ENCODE results near the gene THG1L. TPM values are rescaled to one million over a fixed set of nuclear protein-coding genes. Genes with fewer than 3 reads are reported as not detected.

THG1L gene
- total and polyA plus RNA-seq, 2 experiments from 2014 or later, result 7.5 to 10.2 TPM

DNA sequence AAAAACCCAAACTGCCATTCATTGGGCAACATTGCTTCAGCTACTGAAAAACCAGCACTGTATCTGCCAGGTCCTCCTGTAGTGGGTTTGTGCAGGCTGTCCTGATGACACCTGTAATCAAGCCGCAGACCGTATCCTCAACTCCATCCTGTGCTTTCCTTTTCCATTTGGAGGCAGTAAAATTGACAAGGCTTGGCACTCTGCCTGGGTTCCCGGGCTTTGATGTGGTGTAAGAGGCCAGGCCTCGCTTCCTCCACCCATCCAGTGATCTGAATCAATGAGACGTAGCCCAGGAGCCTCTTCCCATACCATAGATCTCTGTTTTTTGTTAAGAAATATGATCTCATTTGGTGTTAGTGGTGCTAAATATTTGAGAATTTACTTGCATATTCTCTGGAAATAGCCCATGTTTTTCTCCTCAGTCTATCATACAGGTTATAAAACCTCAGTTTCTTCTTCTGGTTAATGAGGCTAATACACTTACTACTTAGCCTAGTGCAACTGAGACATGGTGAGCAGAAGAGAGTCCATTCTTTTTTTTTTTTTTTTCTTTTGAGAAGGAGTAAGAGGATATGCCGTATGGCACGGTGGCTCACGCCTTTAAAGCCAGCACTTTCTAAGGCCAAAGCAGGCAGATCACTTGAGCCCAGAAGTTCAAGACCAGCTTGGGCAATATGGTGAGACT, 47.0 kb downstream of the THG1L start:
- no peaks in the 10 kb centered on the region for H3K36me3 ChIP-seq (replicated peaks; ENCODE audit: insufficient read depth, low read depth)
- DNase-seq (ENCODE audit: low spot score), result peak; percentile 19
- WGBS (ENCODE audit: low lambda C conversion rate, missing lambda C conversion rate), result 58% methylated on average over 8 of the region's 8 CpGs

GRCh38 chr5:157779221-157779620, 48.0 kb downstream of the THG1L start:
- Histone ChIP-seq H2AFZ (no peak overlapping the region), H3K9me2 (replicated peaks; ENCODE audit: insufficient read depth) (no peaks in the 10 kb centered on the region), H3K4me3 (no peak overlapping the region), H4K20me1 (ENCODE audit: insufficient read depth, poor library complexity, severe bottlenecking) (no peaks in the 10 kb centered on the region), H3K9me3 (ENCODE audit: low read depth) (no peaks in the 10 kb centered on the region), H3K79me2 (no peaks in the 10 kb centered on the region), H3K27ac (no peak overlapping the region), H3K4me1 (ENCODE audit: insufficient read depth) (no peaks in the 10 kb centered on the region), H3K36me3 (replicated peaks; ENCODE audit: insufficient read depth, low read depth) (no peaks in the 10 kb centered on the region), H3K27me3 (no peaks in the 10 kb centered on the region), H3K4me2 (no peak overlapping the region)
- TF ChIP-seq EZH2phosphoT487 (IDR thresholded peaks at IDR 0.05; ENCODE audit: low read depth, severe bottlenecking, unreplicated experiment) (no peak), EZH2 (IDR thresholded peaks at IDR 0.05; ENCODE audit: borderline replicate concordance) (no peak)
- TF ChIP-seq, protein P1, sequence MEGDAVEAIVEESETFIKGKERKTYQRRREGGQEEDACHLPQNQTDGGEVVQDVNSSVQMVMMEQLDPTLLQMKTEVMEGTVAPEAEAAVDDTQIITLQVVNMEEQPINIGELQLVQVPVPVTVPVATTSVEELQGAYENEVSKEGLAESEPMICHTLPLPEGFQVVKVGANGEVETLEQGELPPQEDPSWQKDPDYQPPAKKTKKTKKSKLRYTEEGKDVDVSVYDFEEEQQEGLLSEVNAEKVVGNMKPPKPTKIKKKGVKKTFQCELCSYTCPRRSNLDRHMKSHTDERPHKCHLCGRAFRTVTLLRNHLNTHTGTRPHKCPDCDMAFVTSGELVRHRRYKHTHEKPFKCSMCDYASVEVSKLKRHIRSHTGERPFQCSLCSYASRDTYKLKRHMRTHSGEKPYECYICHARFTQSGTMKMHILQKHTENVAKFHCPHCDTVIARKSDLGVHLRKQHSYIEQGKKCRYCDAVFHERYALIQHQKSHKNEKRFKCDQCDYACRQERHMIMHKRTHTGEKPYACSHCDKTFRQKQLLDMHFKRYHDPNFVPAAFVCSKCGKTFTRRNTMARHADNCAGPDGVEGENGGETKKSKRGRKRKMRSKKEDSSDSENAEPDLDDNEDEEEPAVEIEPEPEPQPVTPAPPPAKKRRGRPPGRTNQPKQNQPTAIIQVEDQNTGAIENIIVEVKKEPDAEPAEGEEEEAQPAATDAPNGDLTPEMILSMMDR (IDR thresholded peaks at IDR 0.05; ENCODE audit: poor library complexity), result no peak
- 91% methylated on average over 6 of the region's 6 CpGs for WGBS (ENCODE audit: low lambda C conversion rate, missing lambda C conversion rate)
- DNase-seq (ENCODE audit: low spot score), result no peak

More for the DNA sequence above, 47.0 kb downstream of the THG1L start:
- Histone ChIP-seq H3K4me1 (ENCODE audit: insufficient read depth) (no peaks in the 10 kb centered on the region), H2AFZ (no peak overlapping the region), H3K4me3 (no peak overlapping the region), H3K4me2 (no peak overlapping the region), H3K9me3 (ENCODE audit: low read depth) (no peaks in the 10 kb centered on the region), H4K20me1 (ENCODE audit: insufficient read depth, poor library complexity, severe bottlenecking) (no peaks in the 10 kb centered on the region), H3K27me3 (no peaks in the 10 kb centered on the region), H3K79me2 (no peaks in the 10 kb centered on the region), H3K9me2 (replicated peaks; ENCODE audit: insufficient read depth) (no peaks in the 10 kb centered on the region), H3K27ac (no peak overlapping the region)
- no peak for TF ChIP-seq EZH2 (IDR thresholded peaks at IDR 0.05; ENCODE audit: borderline replicate concordance)
- TF ChIP-seq EZH2phosphoT487 (IDR thresholded peaks at IDR 0.05; ENCODE audit: low read depth, severe bottlenecking, unreplicated experiment), result no peak
- TF ChIP-seq, protein P1 (IDR thresholded peaks at IDR 0.05; ENCODE audit: poor library complexity), result no peak

DNA sequence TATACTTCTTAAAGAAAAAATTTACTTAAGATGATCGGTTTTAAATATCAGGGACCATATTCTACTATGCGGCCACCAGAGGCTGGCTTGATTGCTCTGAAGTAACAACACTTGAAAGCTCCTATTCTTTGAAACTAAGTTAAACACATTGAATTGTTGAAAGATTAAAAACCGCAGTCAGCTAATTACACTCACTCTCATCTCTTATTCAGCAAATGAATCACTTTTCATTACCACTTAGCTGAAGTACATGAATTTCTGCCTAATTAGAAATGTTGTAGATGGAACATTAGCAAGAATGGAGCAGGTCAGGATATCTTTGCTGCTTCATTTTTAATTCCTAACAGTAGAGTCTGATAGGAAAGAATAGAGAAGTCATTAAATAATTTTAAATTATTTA, 54.6 kb downstream of the THG1L start:
- DNase-seq (ENCODE audit: low spot score), result no peak
- H3K4me2 ChIP-seq, result no peak overlapping the region
- WGBS (ENCODE audit: low lambda C conversion rate, missing lambda C conversion rate), result 91% methylated on average over 3 of the region's 3 CpGs
- no peaks in the 10 kb centered on the region for H3K79me2 ChIP-seq
- TF ChIP-seq, protein P1 (IDR thresholded peaks at IDR 0.05; ENCODE audit: poor library complexity), result no peak
- TF ChIP-seq EZH2 (IDR thresholded peaks at IDR 0.05; ENCODE audit: borderline replicate concordance) (no peak), EZH2phosphoT487 (IDR thresholded peaks at IDR 0.05; ENCODE audit: low read depth, severe bottlenecking, unreplicated experiment) (no peak)
- H3K9me2 ChIP-seq (replicated peaks; ENCODE audit: insufficient read depth), result no peaks in the 10 kb centered on the region
- no peaks in the 10 kb centered on the region for H3K9me3 ChIP-seq (ENCODE audit: low read depth)
- H3K4me1 ChIP-seq (ENCODE audit: insufficient read depth), result no peaks in the 10 kb centered on the region
- no peaks in the 10 kb centered on the region for H3K36me3 ChIP-seq (replicated peaks; ENCODE audit: insufficient read depth, low read depth)
- H3K4me3 ChIP-seq, result no peak overlapping the region
- no peak overlapping the region for H2AFZ ChIP-seq
- H3K27me3 ChIP-seq, result no peaks in the 10 kb centered on the region
- H3K27ac ChIP-seq, result no peak overlapping the region
- H4K20me1 ChIP-seq (ENCODE audit: insufficient read depth, poor library complexity, severe bottlenecking), result no peaks in the 10 kb centered on the region

Small RNA genes within 50 kb of the gene (small RNA-seq; reads per million reads assigned to genes)
- not detected for gene AC026407.1

Other genes with a start within 250 kb of the THG1L start
- gene ADAM19, start 155.6 kb upstream of the THG1L start, total RNA-seq, result 8.0 and 8.6 TPM in 2 replicates
- 6.0 and 6.9 TPM in 2 replicates for gene ADAM19, start 155.6 kb upstream of the THG1L start, polyA plus RNA-seq
- gene SOX30, start 79.0 kb upstream of the THG1L start, total RNA-seq, result not detected in 2 replicates
- gene SOX30, start 79.0 kb upstream of the THG1L start, polyA plus RNA-seq, result 0.44 TPM in 1 of 2 replicates, not detected in the other
- not detected in 2 replicates for gene C5orf52, start 59.9 kb upstream of the THG1L start, total RNA-seq
- not detected in 2 replicates for gene C5orf52, start 59.9 kb upstream of the THG1L start, polyA plus RNA-seq
- gene LSM11, start 12.3 kb downstream of the THG1L start, total RNA-seq, result 4.7 and 6.4 TPM in 2 replicates
- 1.3 and 2.1 TPM in 2 replicates for gene LSM11, start 12.3 kb downstream of the THG1L start, polyA plus RNA-seq
- gene CLINT1, start 127.7 kb downstream of the THG1L start, total RNA-seq, result 107 and 129 TPM in 2 replicates
- 78.0 and 84.0 TPM in 2 replicates for gene CLINT1, start 127.7 kb downstream of the THG1L start, polyA plus RNA-seq

All from hepatocyte (in vitro differentiated cells).